Measurements from ENCODE around the gene DOCK10.

DNA sequence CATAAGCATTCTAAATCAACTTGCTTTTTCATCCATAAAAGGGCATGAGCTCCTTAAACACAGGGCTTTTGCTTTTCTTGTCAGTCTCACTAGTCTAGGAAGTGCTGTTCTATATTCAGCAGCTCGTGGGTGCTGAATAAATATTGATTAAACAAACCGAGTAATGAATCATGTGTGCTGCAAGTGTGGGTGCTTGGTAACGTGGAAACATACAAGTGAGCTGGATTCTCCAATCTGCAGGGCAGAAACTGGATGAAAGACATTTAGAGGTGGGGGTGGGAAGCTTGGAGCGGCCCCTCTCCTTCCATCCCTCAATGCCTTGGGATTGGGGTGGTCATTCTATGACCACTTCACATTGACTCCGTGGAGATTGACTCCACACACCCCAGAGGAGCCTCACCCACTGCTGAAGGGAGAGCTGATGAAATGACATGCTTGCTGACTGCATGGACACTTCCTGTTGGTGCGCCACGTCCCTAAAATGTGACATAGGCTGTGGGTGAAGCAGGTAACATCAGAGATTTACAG lies 114.6 kb downstream of the DOCK10 start:
- TF ChIP-seq, protein P1, sequence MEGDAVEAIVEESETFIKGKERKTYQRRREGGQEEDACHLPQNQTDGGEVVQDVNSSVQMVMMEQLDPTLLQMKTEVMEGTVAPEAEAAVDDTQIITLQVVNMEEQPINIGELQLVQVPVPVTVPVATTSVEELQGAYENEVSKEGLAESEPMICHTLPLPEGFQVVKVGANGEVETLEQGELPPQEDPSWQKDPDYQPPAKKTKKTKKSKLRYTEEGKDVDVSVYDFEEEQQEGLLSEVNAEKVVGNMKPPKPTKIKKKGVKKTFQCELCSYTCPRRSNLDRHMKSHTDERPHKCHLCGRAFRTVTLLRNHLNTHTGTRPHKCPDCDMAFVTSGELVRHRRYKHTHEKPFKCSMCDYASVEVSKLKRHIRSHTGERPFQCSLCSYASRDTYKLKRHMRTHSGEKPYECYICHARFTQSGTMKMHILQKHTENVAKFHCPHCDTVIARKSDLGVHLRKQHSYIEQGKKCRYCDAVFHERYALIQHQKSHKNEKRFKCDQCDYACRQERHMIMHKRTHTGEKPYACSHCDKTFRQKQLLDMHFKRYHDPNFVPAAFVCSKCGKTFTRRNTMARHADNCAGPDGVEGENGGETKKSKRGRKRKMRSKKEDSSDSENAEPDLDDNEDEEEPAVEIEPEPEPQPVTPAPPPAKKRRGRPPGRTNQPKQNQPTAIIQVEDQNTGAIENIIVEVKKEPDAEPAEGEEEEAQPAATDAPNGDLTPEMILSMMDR (optimal IDR thresholded peaks at IDR 0.05 in 1 of 3, IDR thresholded peaks at IDR 0.05 in 1 of 3, conservative IDR thresholded peaks at IDR 0.05 in 1 of 3; ENCODE audit: extremely low read depth in 1 of 3, insufficient read depth in 2 of 3, low read length in 3 of 3), result no peak
- TF ChIP-seq EZH2 (IDR thresholded peaks at IDR 0.05; ENCODE audit: low read length), result no peak
